Mucosa of descending colon (tissue), 3 donors: ENCODE results near the gene MIEF1. TPM values are rescaled to one million over a fixed set of nuclear protein-coding genes. Genes with fewer than 3 reads are reported as not detected.

Experiments used
- ATAC-seq: fragments of 200-7000 bp; cut with Tn5 transposase; one replicate; pipeline ENCODE4 v1.9.1; 2020; ENCODE audit warnings: mild to moderate bottlenecking, moderate library complexity
- DNase-seq, 3 donors: peaks; one replicate each; pipeline ENCODE4 v3.0.0-alpha.2; 2020
- H3K36me3 ChIP-seq: fragments of 200-600 bp; one replicate; pipeline ENCODE4 v1.8.0; 2021; ENCODE audit warnings: low read depth, mild to moderate bottlenecking
- H3K4me1 ChIP-seq: fragments of 200-600 bp; one replicate; pipeline ENCODE4 v1.8.0; 2021; ENCODE audit warnings: low read depth, mild to moderate bottlenecking
- H3K4me3 ChIP-seq: fragments of 200-600 bp; one replicate; pipeline ENCODE4 v1.8.0; 2021; ENCODE audit warnings: mild to moderate bottlenecking
- H3K9me3 ChIP-seq: fragments of 200-600 bp; one replicate; pipeline ENCODE4 v1.8.0; 2021; ENCODE audit warnings: mild to moderate bottlenecking
- CTCF ChIP-seq: fragments of 200-600 bp; IDR thresholded peaks from one replicate; pipeline ENCODE4 v1.8.0; 2022; ENCODE audit warnings: antibody characterized with exemption, mild to moderate bottlenecking
- intact Hi-C, 2 donors: fragments of 100-400 bp; cut with DNase I in 1 of 2; cut with micrococcal nuclease in 1 of 2; formaldehyde crosslinking; loops; one replicate each; pipeline versions ENCODE4 v1.11.0 to v1.11.1; 2022; cut with DNase I, micrococcal nuclease
- total RNA-seq, 3 donors: library from RNA; stranded (reverse); fragmentation: NEBNext Ultra II Directional in 2 of 3; extraction: Animal tissue kit (Norgen Biotek cat#: 25700) in 2 of 3; gene quantifications; one replicate each; pipeline versions ENCODE4 v1.2.1 to v1.2.4, GENCODE V29; 2021 to 2023
- donor health status: DM: no; HTN: no; CAD: no; lungs with moderate emphysema.
- donor health status: DM: no; HTN: no; CAD: no.
- donor health status: DM: no; HTN: yes; CAD: no.

Gene MIEF1
- total RNA-seq, 3 donors from 2014 or later: 29.8 to 38.4 (median 34.0) TPM

DNA sequence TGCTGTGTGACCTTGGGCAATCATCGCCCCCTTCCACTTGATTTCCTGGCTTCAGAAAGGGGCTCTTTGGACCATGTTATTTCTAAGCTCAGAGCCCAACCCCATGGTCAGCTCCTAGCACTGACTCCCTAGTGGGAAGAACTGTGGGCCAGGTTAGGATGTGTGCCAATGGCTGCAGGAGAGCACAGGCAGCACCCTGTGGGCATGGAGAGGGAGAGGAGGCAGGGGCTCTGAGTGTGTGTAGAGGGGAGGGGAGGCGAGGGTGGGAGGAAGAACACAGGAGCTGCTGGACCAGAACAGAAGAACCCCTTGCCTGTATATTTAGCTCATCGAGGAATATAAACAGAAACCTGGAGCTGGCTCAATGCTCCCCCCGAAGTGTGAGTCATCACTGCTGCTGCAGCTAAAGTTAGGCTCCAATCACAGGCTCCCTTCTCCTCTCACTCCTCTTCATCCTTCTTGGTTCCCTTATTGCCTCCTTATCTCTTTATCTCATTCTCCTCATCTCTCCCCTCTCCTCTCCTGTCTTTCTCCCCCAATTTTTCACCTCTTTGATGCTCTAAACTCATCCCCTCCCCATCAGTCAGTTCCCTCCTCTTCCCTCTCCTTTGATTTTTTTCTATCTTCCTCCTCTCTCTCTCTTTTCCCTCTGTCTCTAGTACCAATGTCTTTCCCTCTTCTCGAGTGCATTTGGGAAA lies 44.9 kb downstream of the MIEF1 start:
- TF ChIP-seq CTCF: no peak
- Histone ChIP-seq H3K4me3 (no peak overlapping the region), H3K4me1 (no peaks in the 10 kb centered on the region), H3K9me3 (no peaks in the 10 kb centered on the region), H3K36me3 (no peaks in the 10 kb centered on the region)
- DNase-seq: peak in 1 of 3 donors; percentile 10
- intact Hi-C loops: no loop called here
- no peak for ATAC-seq

DNA sequence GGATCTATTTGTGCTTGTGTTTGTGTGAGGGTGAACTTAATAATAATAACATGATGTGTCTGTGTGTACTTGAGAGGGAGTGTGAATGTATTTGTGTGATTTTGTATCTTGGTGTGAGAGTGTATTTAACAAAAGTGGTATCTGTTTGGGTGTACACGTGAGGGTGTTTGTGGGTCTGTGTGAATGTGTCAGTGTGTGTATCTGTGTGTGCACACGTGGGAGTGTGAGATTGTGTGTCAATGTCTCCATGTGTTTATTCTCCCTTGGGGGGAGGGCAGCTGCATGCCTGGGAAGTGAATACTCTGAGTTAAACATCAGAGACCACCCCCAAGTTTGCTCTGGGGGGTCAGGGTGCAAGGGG lies 45.5 kb downstream of the MIEF1 start:
- Histone ChIP-seq H3K4me3 (no peak overlapping the region), H3K36me3 (no peaks in the 10 kb centered on the region), H3K9me3 (no peaks in the 10 kb centered on the region), H3K4me1 (no peaks in the 10 kb centered on the region)
- intact Hi-C loops: no loop called here
- TF ChIP-seq CTCF: no peak
- ATAC-seq (no peak), DNase-seq (no peak)

DNA sequence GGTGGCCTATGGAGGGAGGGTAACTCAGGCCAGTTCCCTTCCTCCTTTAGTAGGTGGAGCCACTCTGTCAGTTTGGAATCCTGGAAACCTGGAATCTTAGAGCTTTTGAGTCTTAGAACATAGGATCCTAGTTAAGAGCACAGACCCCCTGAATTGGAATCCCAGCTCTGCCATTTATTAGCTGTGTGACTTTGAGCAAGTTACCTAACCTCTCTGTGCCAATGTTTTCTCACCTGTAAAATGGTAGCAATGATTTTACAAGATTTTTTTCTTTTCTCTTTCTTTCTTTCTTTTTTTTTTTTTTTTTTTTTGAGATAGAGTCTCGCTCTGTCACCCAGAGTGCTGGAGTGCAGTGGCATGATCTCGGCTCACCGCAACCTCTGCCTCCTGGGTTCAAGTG lies 51.3 kb downstream of the MIEF1 start:
- intact Hi-C loops: no loop called here
- Histone ChIP-seq H3K4me3 (no peak overlapping the region), H3K36me3 (no peaks in the 10 kb centered on the region), H3K4me1 (peaks cover 7% of the 10 kb centered on the region), H3K9me3 (no peaks in the 10 kb centered on the region)
- DNase-seq (no peak), ATAC-seq (no peak)
- no peak for TF ChIP-seq CTCF

- TF ChIP-seq CTCF: no peak
- DNase-seq (no peak), ATAC-seq (no peak)
- no peaks in the 10 kb centered on the region for H3K36me3 ChIP-seq
- no peaks in the 10 kb centered on the region for H3K9me3 ChIP-seq
- H3K4me1 ChIP-seq: peaks cover 7% of the 10 kb centered on the region
- intact Hi-C loops: no loop called here
- no peak overlapping the region for H3K4me3 ChIP-seq
Measured at GRCh38 chr22:39554151-39554550, 52.1 kb downstream of the MIEF1 start.

GRCh38 chr22:39556970-39557841 lies 55.1 kb downstream of the MIEF1 start:
- ATAC-seq (peak; percentile 31), DNase-seq (peak in 1 of 3 donors; percentile 12)
- Histone ChIP-seq H3K4me1 (peaks cover 7% of the 10 kb centered on the region), H3K9me3 (no peaks in the 10 kb centered on the region), H3K4me3 (no peak overlapping the region), H3K36me3 (no peaks in the 10 kb centered on the region)
- intact Hi-C loops: no loop called here
- TF ChIP-seq CTCF: no peak
